Mesendoderm (in vitro differentiated cells): Measurements from ENCODE around the gene NDUFS4.
"Not testable (repeated sequence)": the region's sequence is repeated elsewhere in the genome, so short reads cannot be mapped to it uniquely, and the experiment has no call there.

Source experiments
- DNase-seq: peaks from one replicate; pipeline ENCODE4 v3.0.0; 2013
- H2AK5ac ChIP-seq: 2 replicates; pipeline ENCODE4 v1.6.1; 2013; ENCODE audit warnings: low read length, inconsistent platforms
- H2BK120ac ChIP-seq: 2 replicates; pipeline ENCODE4 v1.6.1; 2013; ENCODE audit warnings: low read depth, mild to moderate bottlenecking, low read length, moderate library complexity, mixed read lengths
- H2BK15ac ChIP-seq: replicated peaks from 2 replicates; pipeline ENCODE4 v1.6.1; 2013; ENCODE audit warnings: low read depth, mild to moderate bottlenecking, moderate library complexity
- H2BK5ac ChIP-seq: 2 replicates; pipeline ENCODE4 v1.6.1; 2013; ENCODE audit warnings: low read length, inconsistent platforms
- H3K18ac ChIP-seq: 2 replicates; pipeline ENCODE4 v1.6.1; 2013; ENCODE audit warnings: mild to moderate bottlenecking, low read length, mixed read lengths
- H3K23ac ChIP-seq: one replicate; pipeline ENCODE4 v1.6.1; 2013; ENCODE audit warnings: low read length
- H3K27ac ChIP-seq: 2 replicates; pipeline ENCODE4 v1.5.1; 2013; ENCODE audit warnings: low read depth, mild to moderate bottlenecking, inconsistent platforms, low read length, moderate library complexity
- H3K27me3 ChIP-seq: 2 replicates; pipeline ENCODE4 v1.6.1; 2013; ENCODE audit warnings: low read length, control low read depth, mild to moderate bottlenecking, inconsistent platforms; ENCODE audit not compliant: insufficient read depth, poor library complexity
- H3K36me3 ChIP-seq: 2 replicates; pipeline ENCODE4 v1.6.1; 2013; ENCODE audit warnings: low read length, inconsistent platforms; ENCODE audit not compliant: control insufficient read depth, insufficient read depth
- H3K4ac ChIP-seq: one replicate; pipeline ENCODE4 v1.6.1; 2013; ENCODE audit warnings: low read depth, mild to moderate bottlenecking, low read length, moderate library complexity
- H3K4me1 ChIP-seq: 2 replicates; pipeline ENCODE4 v1.6.1; 2013; ENCODE audit warnings: low read depth, low read length, inconsistent platforms; ENCODE audit not compliant: control insufficient read depth
- H3K4me2 ChIP-seq: 2 replicates; pipeline ENCODE4 v1.6.1; 2013; ENCODE audit warnings: low read length
- H3K4me3 ChIP-seq: 2 replicates; pipeline ENCODE4 v1.5.1; 2013; ENCODE audit warnings: mild to moderate bottlenecking, low read length
- H3K56ac ChIP-seq: one replicate; pipeline ENCODE4 v1.6.1; 2013; ENCODE audit warnings: low read length
- H3K79me1 ChIP-seq: 2 replicates; pipeline ENCODE4 v1.6.1; 2013; ENCODE audit warnings: low read length, inconsistent platforms
- H3K79me2 ChIP-seq: 2 replicates; pipeline ENCODE4 v1.6.1; 2013; ENCODE audit warnings: mild to moderate bottlenecking, low read length; ENCODE audit not compliant: control insufficient read depth, insufficient read depth
- H3K9ac ChIP-seq: 2 replicates; pipeline ENCODE4 v1.6.1; 2013; ENCODE audit warnings: low read length, inconsistent platforms
- H4K5ac ChIP-seq: one replicate; pipeline ENCODE4 v1.6.1; 2013; ENCODE audit warnings: low read length
- H4K8ac ChIP-seq: one replicate; pipeline ENCODE4 v1.6.1; 2013; ENCODE audit warnings: low read depth, mild to moderate bottlenecking, control low read depth, low read length, moderate library complexity
- WGBS: extraction: QIAGEN DNeasy Blood & Tissue Kit; methylation state at CpG from one replicate; pipeline ENCODE4 v1.1.7; 2013; ENCODE audit warnings: low lambda C conversion rate, missing lambda C conversion rate; ENCODE audit not compliant: insufficient coverage; ENCODE audit errors: extremely low coverage; 5-methylcytosine and 5-hydroxymethylcytosine counted together

Gene NDUFS4

GRCh38 chr5:53631251-53631650 is 70.8 kb downstream of the NDUFS4 start:
- no peaks in the 10 kb centered on the region for H3K27me3 ChIP-seq
- H3K27ac ChIP-seq, result no peak overlapping the region
- no peak overlapping the region for H3K4me2 ChIP-seq
- H3K4me3 ChIP-seq, result no peak overlapping the region
- H3K56ac ChIP-seq, result no peak overlapping the region
- no peak overlapping the region for H3K9ac ChIP-seq
- H2BK5ac ChIP-seq, result no peak overlapping the region
- no peak overlapping the region for H3K4ac ChIP-seq
- no peak overlapping the region for H3K18ac ChIP-seq
- no peaks in the 10 kb centered on the region for H3K79me1 ChIP-seq
- H2BK120ac ChIP-seq, result no peak overlapping the region
- no peaks in the 10 kb centered on the region for H3K36me3 ChIP-seq
- no peak overlapping the region for H2BK15ac ChIP-seq
- H3K4me1 ChIP-seq, result no peaks in the 10 kb centered on the region
- WGBS, result no CpG with 5 or more reads among the region's 6 CpGs
- no peak overlapping the region for H4K8ac ChIP-seq
- H2AK5ac ChIP-seq, result no peak overlapping the region
- no peaks in the 10 kb centered on the region for H3K79me2 ChIP-seq
- no peak overlapping the region for H3K23ac ChIP-seq
- no peak overlapping the region for H4K5ac ChIP-seq
- no peak for DNase-seq

DNA sequence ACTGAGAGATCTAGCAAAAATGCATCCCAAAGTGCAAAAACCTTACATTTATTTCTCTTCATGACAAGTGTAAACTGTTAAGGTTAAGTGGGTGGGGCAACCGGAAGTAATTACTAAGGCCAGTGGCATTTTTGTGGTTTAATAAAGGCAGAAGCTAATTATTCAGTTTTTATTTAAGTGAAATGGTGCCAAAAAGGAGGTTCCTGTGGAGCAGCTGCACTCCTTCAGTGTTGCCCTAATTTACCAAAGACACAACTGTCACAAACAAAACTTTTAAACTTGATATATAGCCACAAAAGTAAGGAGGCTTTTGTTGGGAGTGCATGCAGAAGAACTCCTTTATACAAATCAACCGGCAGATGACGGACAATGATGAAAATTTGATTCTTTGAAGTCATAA is 81.6 kb downstream of the NDUFS4 start:
- no peaks in the 10 kb centered on the region for H3K79me1 ChIP-seq
- no peak overlapping the region for H3K27ac ChIP-seq
- no peak overlapping the region for H3K9ac ChIP-seq
- no peak overlapping the region for H3K4me2 ChIP-seq
- H2BK5ac ChIP-seq, result no peak overlapping the region
- no peak overlapping the region for H2BK15ac ChIP-seq
- no peak overlapping the region for H3K4me3 ChIP-seq
- H3K4me1 ChIP-seq, result peaks cover 5% of the 10 kb centered on the region
- no peaks in the 10 kb centered on the region for H3K27me3 ChIP-seq
- H4K8ac ChIP-seq, result no peak overlapping the region
- H3K18ac ChIP-seq, result no peak overlapping the region
- no peaks in the 10 kb centered on the region for H3K36me3 ChIP-seq
- WGBS, result no CpG with 5 or more reads among the region's 3 CpGs
- no peak overlapping the region for H4K5ac ChIP-seq
- no peak overlapping the region for H2AK5ac ChIP-seq
- no peak overlapping the region for H3K23ac ChIP-seq
- no peak overlapping the region for H2BK120ac ChIP-seq
- no peak overlapping the region for H3K56ac ChIP-seq
- no peaks in the 10 kb centered on the region for H3K79me2 ChIP-seq
- peak; percentile 7 for DNase-seq
- H3K4ac ChIP-seq, result no peak overlapping the region

DNA sequence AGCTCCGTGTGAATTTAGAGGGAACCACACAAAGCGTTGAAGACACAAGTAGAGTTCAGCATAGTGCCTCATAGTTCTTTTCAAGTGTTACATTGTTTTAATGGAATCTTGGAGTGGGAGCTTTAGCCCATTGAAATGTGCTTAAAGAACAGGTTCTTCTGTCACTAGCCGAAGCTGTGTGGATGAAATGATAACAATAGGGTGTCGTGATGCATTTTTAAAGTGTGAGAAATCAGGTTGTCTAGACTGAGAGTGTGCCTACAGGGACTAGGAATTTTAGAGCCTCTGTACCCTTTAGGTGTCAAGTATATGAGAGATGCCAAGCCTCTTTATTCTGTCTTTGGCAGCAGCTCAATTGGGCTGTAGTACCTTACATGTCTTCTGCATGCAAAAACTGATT is 83.0 kb downstream of the NDUFS4 start:
- no peak overlapping the region for H2AK5ac ChIP-seq
- H3K36me3 ChIP-seq, result no peaks in the 10 kb centered on the region
- H4K8ac ChIP-seq, result no peak overlapping the region
- no peak overlapping the region for H2BK120ac ChIP-seq
- no peak overlapping the region for H3K18ac ChIP-seq
- no peaks in the 10 kb centered on the region for H3K79me2 ChIP-seq
- H3K23ac ChIP-seq, result no peak overlapping the region
- H2BK15ac ChIP-seq, result no peak overlapping the region
- 100% methylated on average over 1 of the region's 4 CpGs for WGBS
- no peak overlapping the region for H3K4me3 ChIP-seq
- no peak overlapping the region for H2BK5ac ChIP-seq
- no peaks in the 10 kb centered on the region for H3K27me3 ChIP-seq
- H3K9ac ChIP-seq, result no peak overlapping the region
- H3K4me1 ChIP-seq, result peaks cover 5% of the 10 kb centered on the region
- H3K4ac ChIP-seq, result no peak overlapping the region
- no peak overlapping the region for H3K56ac ChIP-seq
- no peak overlapping the region for H4K5ac ChIP-seq
- no peak overlapping the region for H3K27ac ChIP-seq
- H3K4me2 ChIP-seq, result no peak overlapping the region
- DNase-seq, result peak; percentile 63
- H3K79me1 ChIP-seq, result no peaks in the 10 kb centered on the region

- no peak overlapping the region for H4K5ac ChIP-seq
- H3K4ac ChIP-seq, result no peak overlapping the region
- H3K79me1 ChIP-seq, result no peaks in the 10 kb centered on the region
- no peak overlapping the region for H2AK5ac ChIP-seq
- H4K8ac ChIP-seq, result no peak overlapping the region
- no peak overlapping the region for H3K9ac ChIP-seq
- H3K27ac ChIP-seq, result no peak overlapping the region
- H3K79me2 ChIP-seq, result no peaks in the 10 kb centered on the region
- no peak overlapping the region for H2BK120ac ChIP-seq
- H3K36me3 ChIP-seq, result no peaks in the 10 kb centered on the region
- no peaks in the 10 kb centered on the region for H3K27me3 ChIP-seq
- no peak overlapping the region for H3K23ac ChIP-seq
- peaks cover 5% of the 10 kb centered on the region for H3K4me1 ChIP-seq
- no peak overlapping the region for H3K4me2 ChIP-seq
- WGBS, result no CpG with 5 or more reads among the region's 2 CpGs
- no peak overlapping the region for H2BK15ac ChIP-seq
- H3K4me3 ChIP-seq, result no peak overlapping the region
- no peak overlapping the region for H3K56ac ChIP-seq
- H2BK5ac ChIP-seq, result no peak overlapping the region
- DNase-seq, result no peak
- H3K18ac ChIP-seq, result no peak overlapping the region
These were observed 84.6 kb downstream of the NDUFS4 start for GRCh38 chr5:53645078-53645477.

- H3K36me3 ChIP-seq, result no peaks in the 10 kb centered on the region
- no peak overlapping the region for H2BK5ac ChIP-seq
- H4K5ac ChIP-seq, result no peak overlapping the region
- H3K4me3 ChIP-seq, result no peak overlapping the region
- no peaks in the 10 kb centered on the region for H3K79me1 ChIP-seq
- WGBS, result no CpG with 5 or more reads among the region's 2 CpGs
- DNase-seq, result no peak
- no peaks in the 10 kb centered on the region for H3K27me3 ChIP-seq
- H3K56ac ChIP-seq, result no peak overlapping the region
- H2BK120ac ChIP-seq, result no peak overlapping the region
- H3K4ac ChIP-seq, result no peak overlapping the region
- H3K4me1 ChIP-seq, result no peaks in the 10 kb centered on the region
- no peak overlapping the region for H3K18ac ChIP-seq
- no peak overlapping the region for H4K8ac ChIP-seq
- H3K27ac ChIP-seq, result no peak overlapping the region
- H3K4me2 ChIP-seq, result no peak overlapping the region
- no peak overlapping the region for H3K23ac ChIP-seq
- no peak overlapping the region for H3K9ac ChIP-seq
- no peaks in the 10 kb centered on the region for H3K79me2 ChIP-seq
- no peak overlapping the region for H2AK5ac ChIP-seq
- no peak overlapping the region for H2BK15ac ChIP-seq
These were observed 88.9 kb downstream of the NDUFS4 start for GRCh38 chr5:53649352-53649751.

- not testable (repeated sequence) for H4K5ac ChIP-seq, H2BK120ac ChIP-seq, H4K8ac ChIP-seq, H3K4ac ChIP-seq, H3K9ac ChIP-seq, H2BK15ac ChIP-seq, DNase-seq, H3K79me1 ChIP-seq, H3K27ac ChIP-seq, H3K4me2 ChIP-seq, H3K18ac ChIP-seq, H2BK5ac ChIP-seq, H3K27me3 ChIP-seq, H3K79me2 ChIP-seq, H3K56ac ChIP-seq, H3K4me1 ChIP-seq, H3K23ac ChIP-seq, H3K36me3 ChIP-seq, H2AK5ac ChIP-seq, H3K4me3 ChIP-seq
- no CpG with 5 or more reads among the region's 4 CpGs for WGBS
These were observed 100.1 kb downstream of the NDUFS4 start for GRCh38 chr5:53660573-53660972.
